Ishikawa (cell line): ENCODE data around the gene DCHS2.

ENCODE experiments used
- EGR1 ChIP-seq: IDR thresholded peaks from 2 replicates; pipeline ENCODE4 v1.6.1; 2012
- NFIC ChIP-seq: IDR thresholded peaks from 2 replicates; pipeline ENCODE4 v1.6.1; 2012
- TCF12 ChIP-seq: IDR thresholded peaks from 2 replicates; pipeline ENCODE4 v1.6.1; 2012; ENCODE audit warnings: low read depth
- YY1 ChIP-seq: IDR thresholded peaks from 2 replicates; pipeline ENCODE4 v1.6.1; 2012; ENCODE audit warnings: low read depth

DNA sequence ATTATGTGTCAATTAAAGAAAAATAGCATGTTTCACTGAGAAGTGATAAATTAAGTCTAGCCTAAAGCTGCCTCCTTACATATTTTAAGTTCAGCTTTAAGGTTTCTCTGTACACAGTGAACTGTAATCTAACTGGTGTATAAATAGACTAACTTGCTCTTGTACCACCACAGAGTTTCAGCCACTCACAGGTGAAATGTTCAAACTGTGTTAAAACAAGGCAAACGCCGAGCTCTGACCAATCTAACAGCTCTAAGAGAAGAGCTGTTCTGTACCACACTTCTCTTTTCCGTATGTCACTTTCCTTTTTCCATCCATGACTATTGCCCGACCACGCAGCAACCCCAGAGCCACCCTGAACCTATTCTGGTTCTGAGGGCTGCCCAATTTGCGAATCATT lies 64.5 kb downstream of the DCHS2 start:
- TF ChIP-seq YY1, result no peak
- no peak for TF ChIP-seq EGR1
- no peak for TF ChIP-seq NFIC
- no peak for TF ChIP-seq TCF12
